Stimulated activated memory B cell treated with anti-CD40 and anti-IgM and Interleukin-4, amounts not matched to agents 10 μg/mL and 1 μg/mL and 100 μg/mL, for 72 hours (primary cell): Measurements from ENCODE around the gene PKHD1.

Experiments
- ATAC-seq: fragments of 150-1000 bp; cut with Tn5 transposase; 2 replicates; pipeline ENCODE4 v1.10.0; 2021
- H3K27ac Mint-ChIP-seq: one replicate; pipeline ENCODE4 v1.8.0; 2022; ENCODE audit warnings: mild to moderate bottlenecking, mixed read lengths
- H3K27me3 Mint-ChIP-seq: one replicate; pipeline ENCODE4 v1.8.0; 2022; ENCODE audit warnings: mixed read lengths
- H3K36me3 Mint-ChIP-seq: one replicate; pipeline ENCODE4 v1.8.0; 2022; ENCODE audit warnings: mixed read lengths
- H3K4me1 Mint-ChIP-seq: one replicate; pipeline ENCODE4 v1.8.0; 2022; ENCODE audit warnings: mixed read lengths
- H3K4me3 Mint-ChIP-seq: one replicate; pipeline ENCODE4 v1.8.0; 2022; ENCODE audit warnings: mild to moderate bottlenecking, moderate library complexity, mixed read lengths
- H3K9me3 Mint-ChIP-seq: one replicate; pipeline ENCODE4 v1.8.0; 2022; ENCODE audit warnings: mixed read lengths

PKHD1 gene

GRCh38 chr6:51678905-51679620 is 408.4 kb downstream of the PKHD1 start:
- Mint-ChIP-seq H3K9me3 (no peaks in the 10 kb centered on the region), H3K27me3 (no peaks in the 10 kb centered on the region), H3K4me1 (no peaks in the 10 kb centered on the region), H3K27ac (no peak overlapping the region), H3K36me3 (no peaks in the 10 kb centered on the region), H3K4me3 (no peak overlapping the region)
- ATAC-seq = no peak

- no peak overlapping the region for H3K4me3 Mint-ChIP-seq
- H3K9me3 Mint-ChIP-seq = no peaks in the 10 kb centered on the region
- H3K4me1 Mint-ChIP-seq = no peaks in the 10 kb centered on the region
- no peak overlapping the region for H3K27ac Mint-ChIP-seq
- no peaks in the 10 kb centered on the region for H3K36me3 Mint-ChIP-seq
- no peaks in the 10 kb centered on the region for H3K27me3 Mint-ChIP-seq
- no peak for ATAC-seq
These were observed 409.1 kb downstream of the PKHD1 start for GRCh38 chr6:51678274-51678673.

- Mint-ChIP-seq H3K4me1 (no peaks in the 10 kb centered on the region), H3K27me3 (no peaks in the 10 kb centered on the region), H3K27ac (no peak overlapping the region), H3K4me3 (no peak overlapping the region), H3K9me3 (no peaks in the 10 kb centered on the region), H3K36me3 (no peaks in the 10 kb centered on the region)
- no peak for ATAC-seq
These were observed 411.5 kb downstream of the PKHD1 start for GRCh38 chr6:51675922-51676275.

- H3K4me3 Mint-ChIP-seq = no peak overlapping the region
- H3K4me1 Mint-ChIP-seq = no peaks in the 10 kb centered on the region
- H3K36me3 Mint-ChIP-seq = no peaks in the 10 kb centered on the region
- no peak for ATAC-seq
- no peak overlapping the region for H3K27ac Mint-ChIP-seq
- H3K27me3 Mint-ChIP-seq = no peaks in the 10 kb centered on the region
- H3K9me3 Mint-ChIP-seq = no peaks in the 10 kb centered on the region
These were observed 412.1 kb downstream of the PKHD1 start for GRCh38 chr6:51675020-51675921.

GRCh38 chr6:51663525-51663924 is 423.9 kb downstream of the PKHD1 start:
- Mint-ChIP-seq H3K4me3 (no peak overlapping the region), H3K4me1 (no peaks in the 10 kb centered on the region), H3K9me3 (peaks cover 4% of the 10 kb centered on the region), H3K27ac (no peak overlapping the region), H3K27me3 (no peaks in the 10 kb centered on the region), H3K36me3 (no peaks in the 10 kb centered on the region)
- no peak for ATAC-seq

GRCh38 chr6:51660767-51661166 is 426.6 kb downstream of the PKHD1 start:
- Mint-ChIP-seq H3K27ac (no peak overlapping the region), H3K36me3 (no peaks in the 10 kb centered on the region), H3K4me1 (no peaks in the 10 kb centered on the region), H3K27me3 (no peaks in the 10 kb centered on the region), H3K4me3 (no peak overlapping the region), H3K9me3 (peaks cover 3% of the 10 kb centered on the region)
- ATAC-seq = no peak

GRCh38 chr6:51657491-51657890 is 429.9 kb downstream of the PKHD1 start:
- Mint-ChIP-seq H3K27ac (no peak overlapping the region), H3K4me3 (no peak overlapping the region), H3K27me3 (no peaks in the 10 kb centered on the region), H3K36me3 (no peaks in the 10 kb centered on the region), H3K9me3 (peaks cover 3% of the 10 kb centered on the region), H3K4me1 (no peaks in the 10 kb centered on the region)
- no peak for ATAC-seq

GRCh38 chr6:51655517-51655916 is 431.9 kb downstream of the PKHD1 start:
- peaks cover 3% of the 10 kb centered on the region for H3K9me3 Mint-ChIP-seq
- no peaks in the 10 kb centered on the region for H3K4me1 Mint-ChIP-seq
- H3K36me3 Mint-ChIP-seq = no peaks in the 10 kb centered on the region
- no peak overlapping the region for H3K4me3 Mint-ChIP-seq
- H3K27ac Mint-ChIP-seq = no peak overlapping the region
- no peak for ATAC-seq
- no peaks in the 10 kb centered on the region for H3K27me3 Mint-ChIP-seq

- H3K9me3 Mint-ChIP-seq = peaks cover 3% of the 10 kb centered on the region
- ATAC-seq = no peak
- H3K4me3 Mint-ChIP-seq = no peak overlapping the region
- no peak overlapping the region for H3K27ac Mint-ChIP-seq
- H3K36me3 Mint-ChIP-seq = no peaks in the 10 kb centered on the region
- no peaks in the 10 kb centered on the region for H3K4me1 Mint-ChIP-seq
- no peaks in the 10 kb centered on the region for H3K27me3 Mint-ChIP-seq
These were observed 432.8 kb downstream of the PKHD1 start for GRCh38 chr6:51654647-51655046.

- no peak overlapping the region for H3K27ac Mint-ChIP-seq
- H3K9me3 Mint-ChIP-seq = peaks cover 3% of the 10 kb centered on the region
- ATAC-seq = no peak
- H3K27me3 Mint-ChIP-seq = no peaks in the 10 kb centered on the region
- no peak overlapping the region for H3K4me3 Mint-ChIP-seq
- H3K36me3 Mint-ChIP-seq = no peaks in the 10 kb centered on the region
- H3K4me1 Mint-ChIP-seq = no peaks in the 10 kb centered on the region
These were observed 436.1 kb downstream of the PKHD1 start for GRCh38 chr6:51651132-51651817.

GRCh38 chr6:51648774-51649173 is 438.6 kb downstream of the PKHD1 start:
- H3K4me3 Mint-ChIP-seq = no peak overlapping the region
- H3K4me1 Mint-ChIP-seq = no peaks in the 10 kb centered on the region
- H3K27ac Mint-ChIP-seq = no peak overlapping the region
- no peaks in the 10 kb centered on the region for H3K36me3 Mint-ChIP-seq
- ATAC-seq = no peak
- H3K9me3 Mint-ChIP-seq = peaks cover 3% of the 10 kb centered on the region
- H3K27me3 Mint-ChIP-seq = no peaks in the 10 kb centered on the region

- no peak overlapping the region for H3K4me3 Mint-ChIP-seq
- no peaks in the 10 kb centered on the region for H3K4me1 Mint-ChIP-seq
- H3K27me3 Mint-ChIP-seq = no peaks in the 10 kb centered on the region
- H3K9me3 Mint-ChIP-seq = no peaks in the 10 kb centered on the region
- ATAC-seq = no peak
- no peaks in the 10 kb centered on the region for H3K36me3 Mint-ChIP-seq
- no peak overlapping the region for H3K27ac Mint-ChIP-seq
These were observed 439.2 kb downstream of the PKHD1 start for GRCh38 chr6:51648236-51648635.

- ATAC-seq = no peak
- Mint-ChIP-seq H3K27ac (no peak overlapping the region), H3K9me3 (peaks cover 8% of the 10 kb centered on the region), H3K36me3 (no peaks in the 10 kb centered on the region), H3K4me3 (no peak overlapping the region), H3K27me3 (no peaks in the 10 kb centered on the region), H3K4me1 (no peaks in the 10 kb centered on the region)
These were observed 443.0 kb downstream of the PKHD1 start for GRCh38 chr6:51644426-51644825.

GRCh38 chr6:51640021-51640420 is 447.4 kb downstream of the PKHD1 start:
- no peak for ATAC-seq
- Mint-ChIP-seq H3K9me3 (peaks cover 8% of the 10 kb centered on the region), H3K4me3 (no peak overlapping the region), H3K36me3 (no peaks in the 10 kb centered on the region), H3K4me1 (no peaks in the 10 kb centered on the region), H3K27ac (no peak overlapping the region), H3K27me3 (no peaks in the 10 kb centered on the region)

- no peaks in the 10 kb centered on the region for H3K4me1 Mint-ChIP-seq
- H3K27ac Mint-ChIP-seq = no peak overlapping the region
- H3K9me3 Mint-ChIP-seq = peaks cover 3% of the 10 kb centered on the region
- no peaks in the 10 kb centered on the region for H3K27me3 Mint-ChIP-seq
- H3K36me3 Mint-ChIP-seq = no peaks in the 10 kb centered on the region
- no peak overlapping the region for H3K4me3 Mint-ChIP-seq
- no peak for ATAC-seq
These were observed 454.0 kb downstream of the PKHD1 start for GRCh38 chr6:51633424-51633823.
